HG02759 (cell line): ENCODE data around the gene RPS6KA4.
"Not testable (repeated sequence)": the region's sequence is repeated elsewhere in the genome, so short reads cannot be mapped to it uniquely, and the experiment has no call there.

Source experiments
- ATAC-seq: cut with Tn5 transposase; IDR thresholded peaks from one replicate; pipeline ENCODE4 v1.9.1; 2021; ENCODE audit warnings: mild to moderate bottlenecking, moderate library complexity; ENCODE audit not compliant: unreplicated experiment

The RPS6KA4 gene

DNA sequence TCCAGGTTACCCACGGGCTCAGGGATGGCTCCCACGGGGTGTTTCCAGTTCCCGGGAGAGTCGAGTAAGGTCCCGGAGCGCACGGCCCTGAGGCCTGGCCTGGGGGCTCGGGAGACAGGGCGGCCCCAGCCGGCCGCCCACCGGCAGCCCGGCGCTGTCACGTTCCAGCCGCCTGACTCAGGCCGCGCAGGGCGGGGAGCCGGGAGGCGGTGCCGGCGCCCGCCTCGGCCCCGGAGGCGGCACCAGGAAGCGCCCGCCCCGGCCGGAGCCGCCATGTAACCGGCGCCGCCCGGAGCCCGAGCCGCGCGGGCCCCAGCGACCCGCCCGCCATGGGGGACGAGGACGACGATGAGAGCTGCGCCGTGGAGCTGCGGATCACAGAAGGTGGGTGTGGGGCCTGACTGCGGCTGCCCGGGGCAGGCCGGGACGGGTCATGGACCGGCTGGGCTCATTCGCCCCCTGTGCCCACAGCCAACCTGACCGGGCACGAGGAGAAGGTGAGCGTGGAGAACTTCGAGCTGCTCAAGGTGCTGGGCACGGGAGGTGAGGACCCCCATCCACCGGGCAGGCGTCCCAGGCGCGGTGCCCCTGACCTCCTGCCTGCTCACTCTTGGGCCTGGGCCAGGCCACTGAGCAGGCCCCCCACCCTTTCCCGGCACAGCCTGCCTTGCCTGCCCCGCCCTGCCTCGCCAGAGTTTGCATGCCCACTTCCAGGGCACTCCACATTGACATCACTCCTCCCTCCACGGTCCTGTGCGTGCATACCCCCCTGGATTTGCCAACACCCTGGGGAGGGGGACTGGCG, at the start of gene RPS6KA4:
Gene RPS6KA4 (plus strand): TSS at position 256 of the 805 bp plus-strand sequence. CDS start 74 bp downstream, at position 330.
- ATAC-seq: peak; percentile 71

DNA sequence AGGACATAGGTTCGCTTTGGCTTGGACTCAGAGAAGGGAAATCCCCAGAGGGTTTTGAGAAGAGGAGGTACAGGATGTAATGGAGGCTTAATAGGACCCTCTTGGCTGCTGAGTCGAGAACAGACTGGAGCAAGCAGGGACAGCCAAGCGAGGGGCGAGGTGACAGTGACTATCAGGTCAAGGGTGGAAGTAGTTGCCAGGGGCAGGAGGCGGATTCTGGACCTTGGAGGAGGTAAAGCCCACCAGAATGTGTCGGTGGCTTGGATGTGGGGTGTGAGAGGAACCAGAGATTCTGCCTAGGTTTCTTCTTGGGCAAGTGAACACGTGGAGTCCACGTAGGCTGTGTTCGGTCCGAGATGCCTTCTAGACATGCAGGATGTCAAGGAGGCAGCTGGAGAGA, 46.0 kb upstream of the RPS6KA4 start:
- no peak for ATAC-seq

DNA sequence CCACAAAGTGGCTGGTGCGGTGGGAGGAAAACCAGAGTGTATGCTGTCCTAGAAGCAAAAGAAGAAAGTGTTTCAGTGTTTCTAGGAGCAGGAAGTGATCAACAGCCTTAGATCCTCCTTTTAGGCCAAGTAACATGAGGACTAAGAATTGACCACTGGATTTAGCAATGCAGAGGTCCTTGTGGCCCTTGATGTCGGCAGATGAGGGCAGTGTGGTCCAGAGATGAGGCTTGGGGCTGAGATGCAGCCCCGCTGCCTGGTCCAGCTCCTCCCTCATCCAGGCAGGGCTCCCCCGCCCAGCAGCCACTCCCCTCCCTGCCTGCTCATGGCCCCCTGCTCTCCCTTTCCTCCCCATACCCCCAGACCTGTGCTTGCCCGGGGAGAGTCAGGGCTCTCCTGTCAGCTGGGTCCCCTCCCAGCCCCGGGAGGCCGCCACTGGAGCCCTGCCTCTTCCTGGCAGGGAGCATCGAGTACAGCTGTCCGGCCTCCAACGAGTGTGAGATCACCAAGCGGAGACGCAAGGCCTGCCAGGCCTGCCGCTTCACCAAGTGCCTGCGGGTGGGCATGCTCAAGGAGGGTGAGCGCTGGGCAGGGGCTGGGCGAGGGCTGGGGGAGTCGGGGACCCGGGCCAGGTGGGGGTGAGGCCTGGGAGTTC, 45.3 kb upstream of the RPS6KA4 start:
- ATAC-seq: no peak

DNA sequence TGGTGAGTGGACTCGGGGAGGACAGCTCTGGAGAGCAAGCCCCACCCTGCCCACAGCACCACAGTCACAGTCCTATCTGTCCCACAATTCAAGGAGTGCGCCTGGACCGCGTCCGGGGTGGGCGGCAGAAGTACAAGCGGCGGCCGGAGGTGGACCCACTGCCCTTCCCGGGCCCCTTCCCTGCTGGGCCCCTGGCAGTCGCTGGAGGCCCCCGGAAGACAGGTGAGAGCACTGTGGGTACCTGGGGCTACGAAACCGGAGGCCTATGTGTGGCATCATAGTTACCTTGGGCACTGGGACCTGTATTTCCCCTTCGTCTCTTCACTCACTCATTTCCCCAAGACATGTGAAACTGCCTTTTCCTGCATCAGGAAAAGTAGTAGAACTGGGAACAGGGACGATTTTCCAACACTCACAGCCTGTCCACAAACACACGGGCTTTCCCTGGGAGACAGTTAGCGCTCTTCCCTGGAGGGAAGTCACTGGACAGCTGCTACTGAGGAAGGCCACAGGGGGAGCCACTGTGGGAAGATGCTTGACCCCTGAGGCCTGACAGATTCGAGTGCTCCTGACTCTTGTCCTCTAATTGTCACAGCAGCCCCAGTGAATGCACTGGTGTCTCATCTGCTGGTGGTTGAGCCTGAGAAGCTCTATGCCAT, 44.7 kb upstream of the RPS6KA4 start:
- ATAC-seq: no peak

DNA sequence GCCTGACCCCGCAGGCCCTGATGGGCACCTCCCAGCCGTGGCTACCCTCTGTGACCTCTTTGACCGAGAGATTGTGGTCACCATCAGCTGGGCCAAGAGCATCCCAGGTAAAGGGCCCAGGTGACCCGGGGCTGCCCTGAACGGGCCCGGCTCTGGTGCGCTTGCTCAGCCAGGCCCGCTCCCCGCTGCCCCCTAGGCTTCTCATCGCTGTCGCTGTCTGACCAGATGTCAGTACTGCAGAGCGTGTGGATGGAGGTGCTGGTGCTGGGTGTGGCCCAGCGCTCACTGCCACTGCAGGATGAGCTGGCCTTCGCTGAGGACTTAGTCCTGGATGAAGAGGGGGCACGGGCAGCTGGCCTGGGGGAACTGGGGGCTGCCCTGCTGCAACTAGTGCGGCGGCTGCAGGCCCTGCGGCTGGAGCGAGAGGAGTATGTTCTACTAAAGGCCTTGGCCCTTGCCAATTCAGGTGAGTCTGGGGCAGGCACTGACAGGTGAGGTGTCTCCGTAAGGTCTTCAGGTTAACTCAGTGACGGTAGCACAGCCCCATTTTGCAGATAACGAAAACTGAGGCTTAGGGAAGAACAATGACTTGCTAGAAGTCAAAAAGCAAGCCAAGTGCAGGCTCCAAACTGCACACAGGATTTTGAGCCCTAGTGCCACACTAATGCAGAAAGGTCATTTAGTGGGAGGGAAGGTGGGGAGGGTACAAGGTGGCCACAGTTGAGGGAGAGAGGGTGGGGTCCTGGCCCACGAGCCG, 44.0 kb upstream of the RPS6KA4 start:
- ATAC-seq: no peak

DNA sequence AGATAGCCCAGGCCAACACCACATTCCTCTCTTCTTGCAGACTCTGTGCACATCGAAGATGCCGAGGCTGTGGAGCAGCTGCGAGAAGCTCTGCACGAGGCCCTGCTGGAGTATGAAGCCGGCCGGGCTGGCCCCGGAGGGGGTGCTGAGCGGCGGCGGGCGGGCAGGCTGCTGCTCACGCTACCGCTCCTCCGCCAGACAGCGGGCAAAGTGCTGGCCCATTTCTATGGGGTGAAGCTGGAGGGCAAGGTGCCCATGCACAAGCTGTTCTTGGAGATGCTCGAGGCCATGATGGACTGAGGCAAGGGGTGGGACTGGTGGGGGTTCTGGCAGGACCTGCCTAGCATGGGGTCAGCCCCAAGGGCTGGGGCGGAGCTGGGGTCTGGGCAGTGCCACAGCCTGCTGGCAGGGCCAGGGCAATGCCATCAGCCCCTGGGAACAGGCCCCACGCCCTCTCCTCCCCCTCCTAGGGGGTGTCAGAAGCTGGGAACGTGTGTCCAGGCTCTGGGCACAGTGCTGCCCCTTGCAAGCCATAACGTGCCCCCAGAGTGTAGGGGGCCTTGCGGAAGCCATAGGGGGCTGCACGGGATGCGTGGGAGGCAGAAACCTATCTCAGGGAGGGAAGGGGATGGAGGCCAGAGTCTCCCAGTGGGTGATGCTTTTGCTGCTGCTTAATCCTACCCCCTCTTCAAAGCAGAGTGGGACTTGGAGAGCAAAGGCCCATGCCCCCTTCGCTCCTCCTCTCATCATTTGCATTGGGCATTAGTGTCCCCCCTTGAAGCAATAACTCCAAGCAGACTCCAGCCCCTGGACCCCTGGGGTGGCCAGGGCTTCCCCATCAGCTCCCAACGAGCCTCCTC, 43.1 kb upstream of the RPS6KA4 start:
- not testable (repeated sequence) for ATAC-seq

DNA sequence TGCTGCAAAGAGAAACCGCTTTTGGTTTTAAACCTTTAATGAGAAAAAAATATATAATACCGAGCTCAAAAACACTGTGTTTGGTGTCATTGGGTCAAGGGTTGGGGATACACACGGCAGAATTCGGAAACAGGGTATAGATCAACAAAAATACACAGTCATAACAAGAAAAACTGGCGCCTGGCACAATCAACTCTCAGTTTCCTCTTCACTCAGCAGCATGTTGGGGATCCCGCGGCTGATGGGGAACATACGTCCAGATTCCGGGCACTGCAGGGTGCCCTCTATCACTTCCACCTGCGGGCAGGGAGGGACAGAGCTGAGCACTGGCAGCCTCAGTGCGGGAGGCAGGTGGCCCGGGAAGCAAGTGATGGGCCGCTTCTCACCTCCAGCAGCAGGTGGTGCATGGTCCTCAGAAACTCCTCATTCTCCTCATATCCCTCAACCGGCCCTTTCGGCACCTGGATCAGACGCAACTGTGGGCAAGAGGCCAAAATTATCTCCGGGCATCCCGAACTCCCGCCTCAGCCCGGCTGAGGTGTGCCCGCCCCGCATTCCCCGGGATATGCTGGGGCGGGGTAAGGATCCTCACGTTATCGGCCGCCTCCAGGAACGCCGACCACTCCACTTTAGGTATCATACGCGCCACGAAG, 42.2 kb upstream of the RPS6KA4 start:
- ATAC-seq: no peak

DNA sequence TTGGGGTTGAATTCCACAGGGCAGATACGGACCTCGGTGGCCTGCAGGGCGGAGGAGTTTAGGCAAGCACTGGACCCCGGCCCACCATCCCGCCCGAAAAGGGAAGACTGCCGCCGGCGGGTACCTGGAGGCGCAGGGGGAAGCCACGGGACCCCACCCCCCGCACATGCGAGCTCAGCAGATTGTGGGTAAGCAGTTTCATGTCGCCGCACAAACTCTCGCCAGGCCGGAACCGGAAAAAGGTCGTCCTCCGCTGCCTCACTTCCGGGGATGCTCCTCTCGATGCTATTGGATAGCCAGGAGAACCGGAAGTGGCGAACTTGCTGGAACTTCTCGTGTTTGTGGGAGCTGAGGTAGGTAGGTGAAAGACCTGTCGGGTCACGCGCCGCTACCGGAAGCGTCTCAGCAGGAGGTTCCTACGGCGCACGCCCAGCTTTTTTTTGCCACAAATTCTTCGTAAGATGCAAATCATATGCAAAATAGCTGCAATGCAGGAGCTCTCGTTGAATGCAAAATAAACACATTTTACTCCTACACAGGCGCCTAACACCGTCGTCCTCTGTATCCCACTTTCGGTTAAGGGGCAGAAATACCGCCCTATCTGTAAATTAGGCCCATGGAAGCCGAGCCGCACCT, 41.5 kb upstream of the RPS6KA4 start, which contains the start of gene TRMT112:
Gene TRMT112 (minus strand): TSS at position 235 of the 636 bp plus-strand sequence. CDS start 33 bp downstream, at position 202.
- peak; percentile 72 for ATAC-seq

DNA sequence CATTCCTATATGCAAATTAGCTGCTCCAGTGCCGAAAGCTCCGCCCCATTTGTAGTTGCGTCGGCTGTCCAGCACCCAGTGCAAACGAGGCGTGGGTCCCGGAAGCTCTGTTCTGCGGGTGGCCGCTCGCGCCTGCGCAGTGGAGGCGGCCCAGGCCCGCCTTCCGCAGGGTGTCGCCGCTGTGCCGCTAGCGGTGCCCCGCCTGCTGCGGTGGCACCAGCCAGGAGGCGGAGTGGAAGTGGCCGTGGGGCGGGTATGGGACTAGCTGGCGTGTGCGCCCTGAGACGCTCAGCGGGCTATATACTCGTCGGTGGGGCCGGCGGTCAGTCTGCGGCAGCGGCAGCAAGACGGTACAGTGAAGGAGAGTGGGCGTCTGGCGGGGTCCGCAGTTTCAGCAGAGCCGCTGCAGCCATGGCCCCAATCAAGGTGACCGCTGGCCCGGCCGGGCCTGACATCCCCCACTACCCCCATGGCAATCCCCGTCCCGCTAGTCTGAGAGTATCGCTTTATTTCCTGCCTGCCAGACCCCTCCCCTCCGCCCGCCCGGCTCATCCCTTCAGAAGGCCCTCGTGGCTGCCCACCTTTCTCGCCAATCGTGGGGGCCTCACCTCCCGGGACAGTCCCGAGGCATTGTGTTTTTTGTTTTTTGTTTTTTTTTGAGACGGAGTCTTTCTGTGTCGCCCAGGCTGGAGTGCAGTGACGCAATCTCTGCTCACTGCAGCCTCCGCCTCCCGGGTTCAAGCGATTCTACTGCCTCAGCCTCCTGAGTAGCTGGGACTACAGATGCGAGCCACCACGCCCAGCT, 40.8 kb upstream of the RPS6KA4 start, which contains the start of gene PRDX5:
Gene PRDX5 (plus strand): TSS at position 161 of the 805 bp plus-strand sequence. CDS start 95 bp downstream, at position 256.
- ATAC-seq: peak; percentile 81

DNA sequence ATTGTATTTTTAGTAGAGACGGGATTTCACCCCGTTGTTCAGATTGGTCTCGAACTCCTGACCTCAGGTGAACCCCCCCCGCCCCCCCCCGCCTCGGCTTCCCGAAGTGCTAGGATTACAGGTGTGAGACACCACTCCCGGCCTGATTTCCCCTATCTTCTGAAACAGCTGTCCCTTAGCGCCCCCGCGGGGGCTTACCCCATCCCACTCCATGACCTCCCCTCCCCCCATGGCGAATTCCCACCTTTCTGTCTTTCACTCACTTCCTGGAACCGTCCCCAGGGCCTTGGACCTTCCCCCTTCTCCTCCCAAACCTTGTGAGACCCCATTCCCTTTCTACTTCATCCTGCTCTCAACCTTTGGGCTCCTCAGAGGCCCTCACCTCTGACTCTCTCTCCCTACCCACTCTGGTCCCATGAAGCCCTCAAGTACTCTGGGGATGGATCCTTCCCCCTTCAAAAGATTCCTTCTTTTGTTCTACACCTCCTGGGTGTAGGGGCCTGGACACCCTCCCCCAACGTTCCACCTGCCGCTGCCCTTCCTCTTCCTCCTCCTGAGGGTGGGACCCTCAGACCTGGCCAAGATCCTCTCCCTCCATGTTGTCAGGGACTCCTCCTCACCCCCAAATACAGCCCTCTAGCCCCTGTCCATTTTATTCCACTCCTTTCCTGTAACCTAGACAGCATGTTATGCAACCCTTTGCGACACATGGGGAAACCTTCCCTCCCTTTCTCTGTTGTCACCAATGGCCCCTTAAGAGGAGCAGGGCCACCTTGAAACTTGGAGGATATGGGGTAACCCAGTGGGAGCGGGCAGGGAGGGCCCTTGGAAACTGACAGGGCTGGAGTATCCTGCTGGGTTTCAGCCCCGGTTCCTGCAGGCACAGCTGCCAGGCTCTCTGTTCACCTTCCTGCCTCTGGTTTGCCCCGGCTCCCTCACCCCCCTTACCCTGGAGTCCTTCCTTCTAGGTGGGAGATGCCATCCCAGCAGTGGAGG, 39.9 kb upstream of the RPS6KA4 start:
- ATAC-seq: no peak

DNA sequence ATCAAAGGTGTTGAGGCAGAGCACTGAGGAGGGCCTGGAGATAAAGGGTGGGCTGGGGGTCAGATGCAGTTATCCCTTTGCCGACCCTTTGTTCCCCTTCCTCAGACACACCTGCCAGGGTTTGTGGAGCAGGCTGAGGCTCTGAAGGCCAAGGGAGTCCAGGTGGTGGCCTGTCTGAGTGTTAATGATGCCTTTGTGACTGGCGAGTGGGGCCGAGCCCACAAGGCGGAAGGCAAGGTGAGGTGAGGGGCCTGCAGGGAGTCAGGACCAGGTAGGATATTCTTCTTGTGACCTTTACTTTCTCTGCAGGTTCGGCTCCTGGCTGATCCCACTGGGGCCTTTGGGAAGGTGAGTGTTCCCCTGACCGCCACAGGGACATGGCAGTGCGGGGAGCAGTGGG, 38.4 kb upstream of the RPS6KA4 start:
- ATAC-seq: no peak

DNA sequence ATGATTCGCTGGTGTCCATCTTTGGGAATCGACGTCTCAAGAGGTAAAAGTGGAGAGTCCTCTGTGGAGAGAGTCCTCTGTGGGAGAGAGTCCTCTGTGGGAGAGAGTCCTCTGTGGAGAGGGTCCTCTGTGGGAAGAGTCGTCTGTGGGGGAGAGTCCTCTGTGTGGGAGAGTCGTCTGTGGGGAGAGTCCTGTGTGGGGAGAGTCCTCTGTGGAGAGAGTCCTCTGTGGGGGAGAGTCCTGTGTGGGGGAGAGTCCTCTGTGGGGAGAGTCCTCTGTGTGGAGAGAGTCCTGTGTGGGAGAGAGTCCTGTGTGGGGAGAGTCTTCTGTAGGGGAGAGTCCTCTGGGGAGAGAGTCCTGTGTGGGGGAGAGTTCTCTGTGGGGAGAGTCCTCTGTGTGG, 37.9 kb upstream of the RPS6KA4 start:
- ATAC-seq: no peak

DNA sequence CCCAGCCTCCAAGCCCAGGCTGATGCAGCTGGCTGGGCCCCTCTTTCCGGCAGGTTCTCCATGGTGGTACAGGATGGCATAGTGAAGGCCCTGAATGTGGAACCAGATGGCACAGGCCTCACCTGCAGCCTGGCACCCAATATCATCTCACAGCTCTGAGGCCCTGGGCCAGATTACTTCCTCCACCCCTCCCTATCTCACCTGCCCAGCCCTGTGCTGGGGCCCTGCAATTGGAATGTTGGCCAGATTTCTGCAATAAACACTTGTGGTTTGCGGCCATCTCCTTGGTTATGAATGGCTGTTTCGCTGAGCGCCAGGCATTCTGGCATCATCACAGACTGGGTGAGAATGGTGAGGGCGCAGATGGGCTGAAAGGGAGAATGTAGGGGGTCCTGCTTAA, 37.4 kb upstream of the RPS6KA4 start:
- ATAC-seq: no peak

DNA sequence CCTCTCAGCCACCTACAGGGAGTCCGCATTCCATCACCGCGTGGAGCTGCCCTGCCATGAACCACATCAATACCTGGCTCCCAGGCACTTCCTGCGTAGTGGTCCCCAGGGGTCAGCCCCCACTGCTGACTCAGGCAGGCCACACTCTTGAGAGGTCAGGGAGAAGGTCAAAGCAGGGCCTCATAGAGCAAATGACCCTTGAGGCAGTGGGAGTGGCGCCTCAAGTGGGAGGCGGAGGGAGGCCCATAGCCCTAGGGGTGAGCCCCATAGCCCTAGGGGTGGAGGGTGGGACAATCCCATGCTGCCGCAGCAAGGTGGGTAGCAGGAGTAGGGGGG, 36.1 kb upstream of the RPS6KA4 start:
- ATAC-seq: no peak

DNA sequence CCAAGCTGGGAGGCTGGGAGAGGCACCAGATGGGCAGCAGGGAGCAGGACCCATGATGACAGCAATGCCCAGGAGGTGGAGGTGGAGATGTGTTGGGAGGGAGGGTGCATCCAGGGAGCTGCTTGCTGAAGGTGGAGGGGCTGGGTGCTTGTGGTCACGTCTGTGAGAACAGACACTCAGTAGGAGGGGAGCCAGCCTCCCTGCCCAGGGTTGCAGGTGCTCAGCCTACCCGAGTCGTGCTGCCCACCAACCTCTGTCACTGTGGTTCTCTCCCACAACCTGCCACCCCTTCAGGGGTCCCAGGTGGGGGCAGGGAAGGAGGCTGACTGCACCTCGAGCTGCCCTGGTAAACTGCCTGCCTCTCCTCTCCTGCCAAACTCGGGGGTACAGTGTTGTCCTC, 35.6 kb upstream of the RPS6KA4 start:
- ATAC-seq: no peak

DNA sequence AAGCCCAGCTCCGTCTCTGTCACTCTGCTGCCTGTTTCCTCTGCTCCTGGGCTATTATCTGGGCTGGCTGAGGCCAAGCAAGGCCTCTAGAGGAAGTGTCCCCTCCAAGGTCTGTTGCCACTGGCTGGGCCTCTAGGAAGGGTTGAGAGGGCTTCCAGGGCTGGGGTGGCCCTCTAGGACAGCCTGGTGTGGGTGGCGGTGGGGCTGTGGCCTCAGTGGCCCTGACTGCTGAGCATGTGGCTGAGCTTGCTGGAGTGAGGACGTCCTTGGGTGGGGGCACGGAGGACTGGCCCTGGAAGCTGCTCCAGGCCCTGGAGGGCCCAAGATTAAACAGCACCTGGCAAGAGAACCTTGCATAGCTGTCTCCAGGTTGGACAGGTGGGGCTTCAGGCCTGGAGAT, 35.0 kb upstream of the RPS6KA4 start:
- not testable (repeated sequence) for ATAC-seq
